Fibroblast of skin of back (primary cell): ENCODE measurements around the gene NOP9. TPM values are rescaled to one million over a fixed set of nuclear protein-coding genes. Genes with fewer than 3 reads are reported as not detected.

Experiments
- DNase-seq: peaks from one replicate; pipeline ENCODE4 v3.0.0-alpha.2; 2013
- polyA plus RNA-seq, 2 experiments: library from polyadenylated mRNA; unstranded; fragments of 120-200 nt; gene quantifications; one replicate each; pipeline ENCODE4 v1.2.1, GENCODE V29; 2013; ENCODE audit not compliant: insufficient read length in 2 of 2

The NOP9 gene, protein sequence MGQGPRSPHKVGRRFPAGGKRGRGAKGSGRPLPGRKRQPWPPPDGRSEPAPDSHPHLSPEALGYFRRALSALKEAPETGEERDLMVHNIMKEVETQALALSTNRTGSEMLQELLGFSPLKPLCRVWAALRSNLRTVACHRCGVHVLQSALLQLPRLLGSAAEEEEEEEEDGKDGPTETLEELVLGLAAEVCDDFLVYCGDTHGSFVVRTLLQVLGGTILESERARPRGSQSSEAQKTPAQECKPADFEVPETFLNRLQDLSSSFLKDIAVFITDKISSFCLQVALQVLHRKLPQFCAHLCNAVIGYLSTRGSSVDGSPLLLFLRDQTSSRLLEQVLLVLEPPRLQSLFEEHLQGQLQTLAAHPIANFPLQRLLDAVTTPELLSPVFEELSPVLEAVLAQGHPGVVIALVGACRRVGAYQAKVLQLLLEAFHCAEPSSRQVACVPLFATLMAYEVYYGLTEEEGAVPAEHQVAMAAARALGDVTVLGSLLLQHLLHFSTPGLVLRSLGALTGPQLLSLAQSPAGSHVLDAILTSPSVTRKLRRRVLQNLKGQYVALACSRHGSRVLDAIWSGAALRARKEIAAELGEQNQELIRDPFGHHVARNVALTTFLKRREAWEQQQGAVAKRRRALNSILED
- 20.7 TPM for polyA plus RNA-seq (2013, experiment 1 of 2; ENCODE audit: insufficient read length)
- 14.4 TPM for polyA plus RNA-seq (2013, experiment 2 of 2; ENCODE audit: insufficient read length)

DNA sequence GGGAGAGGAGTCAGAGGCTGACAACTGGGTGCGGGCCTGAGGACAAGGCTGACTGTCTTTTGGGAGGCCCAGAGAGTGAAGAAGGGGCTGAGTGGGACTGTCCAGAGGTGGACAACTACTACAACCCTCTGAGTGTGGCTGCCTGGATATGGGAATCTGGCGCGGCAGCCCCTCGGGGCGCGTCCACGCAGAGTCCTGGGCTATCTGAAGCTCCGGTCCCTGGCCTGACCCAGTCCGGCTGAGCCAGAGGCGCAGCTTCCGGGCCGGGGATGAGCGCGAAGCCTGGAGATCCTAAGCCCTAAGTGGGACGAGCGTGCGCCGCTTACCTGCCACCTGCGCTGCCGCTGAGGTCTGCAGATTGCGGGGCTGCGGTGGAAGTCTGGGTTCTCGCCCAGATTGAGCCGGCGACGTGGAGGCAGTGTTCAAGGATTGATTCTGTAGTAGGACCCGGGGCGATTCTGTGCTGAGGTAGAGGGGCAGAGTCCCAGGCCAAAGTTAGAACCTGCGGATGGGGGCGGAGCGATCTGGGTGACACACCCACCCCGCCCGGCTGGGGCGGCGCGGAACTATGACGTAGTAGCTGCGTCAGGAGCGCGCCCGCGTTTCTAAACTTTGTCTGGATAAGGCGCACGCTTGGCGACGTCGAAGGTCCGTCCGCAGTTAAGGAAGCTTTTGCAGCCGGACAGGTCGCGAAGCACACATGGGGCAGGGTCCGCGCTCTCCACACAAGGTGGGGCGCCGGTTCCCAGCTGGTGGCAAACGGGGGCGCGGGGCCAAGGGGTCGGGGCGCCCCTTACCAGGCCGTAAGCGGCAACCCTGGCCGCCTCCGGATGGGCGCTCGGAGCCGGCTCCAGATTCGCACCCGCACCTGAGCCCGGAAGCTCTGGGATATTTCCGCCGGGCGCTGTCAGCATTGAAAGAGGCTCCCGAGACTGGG is at the start of gene NOP9, which contains the start of gene DHRS1:
TSS of gene NOP9 (plus strand) at position 596 of the 937 bp plus-strand sequence. CDS start at position 701, 105 bp downstream.
TSS of gene DHRS1 (minus strand) at position 526 of the 937 bp plus-strand sequence. CDS start 674 bp downstream, outside the sequence.
- DNase-seq = peak; percentile 85

DNA sequence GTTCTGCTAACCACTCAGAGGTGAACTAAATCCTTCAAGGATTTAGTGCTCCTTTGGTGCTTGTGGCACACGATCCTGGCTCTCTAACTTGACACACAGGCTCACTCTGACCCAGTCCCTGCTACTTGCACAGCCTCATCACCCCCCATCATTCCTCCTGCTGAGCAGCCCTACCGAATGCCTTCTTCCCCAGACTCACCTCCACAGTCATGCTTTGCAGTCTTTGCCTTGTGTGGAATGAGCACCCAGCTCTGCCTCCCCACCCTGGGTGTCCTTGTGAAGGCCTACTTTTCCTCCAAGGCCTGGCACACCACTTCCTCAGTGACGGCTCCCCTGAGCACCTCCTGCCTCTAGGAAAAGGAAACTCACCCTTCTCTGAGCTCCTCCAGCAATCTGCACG is 49.3 kb upstream of the NOP9 start:
- no peak for DNase-seq

DNA sequence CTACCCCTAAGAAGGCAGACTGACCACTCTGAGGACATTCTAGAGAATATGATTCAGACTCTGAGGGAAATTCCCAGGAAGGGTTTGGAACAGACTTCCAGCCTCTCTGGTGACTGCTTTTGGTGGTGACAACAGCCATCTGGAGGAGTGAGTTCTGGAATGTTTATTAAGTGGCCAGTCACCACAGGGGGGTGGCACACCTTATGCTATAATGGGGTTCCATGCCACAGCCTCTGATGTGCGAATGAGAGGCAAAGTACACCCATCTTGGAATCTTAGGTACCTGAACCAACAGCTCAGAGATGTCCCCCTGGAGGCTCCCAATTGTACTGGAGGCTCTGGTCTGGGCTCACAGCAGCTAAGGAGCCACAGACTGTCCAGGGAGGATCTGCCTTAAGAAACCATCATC is 47.8 kb upstream of the NOP9 start:
- peak; percentile 63 for DNase-seq

DNA sequence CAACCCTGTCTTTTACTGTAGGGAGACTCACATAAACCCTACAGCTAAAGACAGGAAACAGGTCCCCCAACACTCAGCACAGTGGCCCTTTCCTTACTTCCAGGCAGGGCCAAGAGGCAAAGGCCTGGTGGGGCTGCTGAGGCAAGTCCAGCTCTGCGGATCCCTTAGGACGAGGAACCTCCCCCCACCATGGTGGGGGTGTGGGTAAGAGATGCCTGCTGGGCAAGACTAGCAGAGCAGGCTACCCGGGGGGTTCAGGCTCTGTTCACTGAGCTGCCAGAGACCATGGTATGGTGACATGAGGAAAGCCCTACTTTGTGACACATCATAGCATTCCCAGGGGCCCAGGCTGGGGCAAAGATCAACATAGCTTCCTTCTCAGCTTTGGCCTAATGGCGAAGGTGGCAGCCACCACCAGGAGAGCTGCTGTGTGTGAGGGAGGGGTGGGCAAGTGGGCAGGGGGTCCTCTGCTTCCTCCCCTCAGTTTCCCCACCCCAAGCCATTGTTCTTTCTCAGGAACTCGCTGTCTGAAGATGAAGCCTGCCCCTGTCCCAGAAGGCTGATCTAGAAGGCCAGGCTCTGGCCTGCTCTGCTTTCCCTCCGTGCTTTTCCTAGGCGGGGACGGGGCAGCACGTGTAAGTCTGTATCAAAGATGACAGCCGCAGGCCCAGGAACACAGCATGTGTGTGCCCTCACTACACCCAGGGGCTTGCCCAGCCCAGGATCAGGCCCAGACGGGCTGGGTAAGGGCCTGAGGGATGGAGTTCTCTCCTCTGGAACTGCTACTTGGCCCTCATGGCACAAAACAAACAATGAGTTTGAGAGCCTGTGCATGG is 47.1 kb upstream of the NOP9 start:
- peak; percentile 25 for DNase-seq

DNA sequence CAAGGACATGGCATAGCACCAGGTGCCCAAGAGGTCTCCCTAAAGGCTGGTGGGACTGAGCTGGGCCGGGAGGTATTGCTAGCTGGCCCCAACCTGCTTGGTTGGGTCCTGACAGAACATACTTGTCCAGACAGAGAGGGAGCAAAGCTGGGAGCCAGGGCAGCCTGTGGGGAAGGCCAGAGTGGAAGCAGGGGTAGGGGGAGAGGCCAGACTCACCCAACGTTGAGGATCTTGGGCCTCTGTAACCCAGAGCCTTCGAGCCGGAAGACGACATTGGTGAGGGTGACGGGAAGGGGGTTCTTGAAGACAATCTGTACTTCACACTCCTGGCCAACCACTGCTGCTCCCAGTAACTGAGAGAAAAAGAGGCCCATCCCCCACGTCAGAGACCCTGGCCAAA is 45.7 kb upstream of the NOP9 start:
- no peak for DNase-seq

DNA sequence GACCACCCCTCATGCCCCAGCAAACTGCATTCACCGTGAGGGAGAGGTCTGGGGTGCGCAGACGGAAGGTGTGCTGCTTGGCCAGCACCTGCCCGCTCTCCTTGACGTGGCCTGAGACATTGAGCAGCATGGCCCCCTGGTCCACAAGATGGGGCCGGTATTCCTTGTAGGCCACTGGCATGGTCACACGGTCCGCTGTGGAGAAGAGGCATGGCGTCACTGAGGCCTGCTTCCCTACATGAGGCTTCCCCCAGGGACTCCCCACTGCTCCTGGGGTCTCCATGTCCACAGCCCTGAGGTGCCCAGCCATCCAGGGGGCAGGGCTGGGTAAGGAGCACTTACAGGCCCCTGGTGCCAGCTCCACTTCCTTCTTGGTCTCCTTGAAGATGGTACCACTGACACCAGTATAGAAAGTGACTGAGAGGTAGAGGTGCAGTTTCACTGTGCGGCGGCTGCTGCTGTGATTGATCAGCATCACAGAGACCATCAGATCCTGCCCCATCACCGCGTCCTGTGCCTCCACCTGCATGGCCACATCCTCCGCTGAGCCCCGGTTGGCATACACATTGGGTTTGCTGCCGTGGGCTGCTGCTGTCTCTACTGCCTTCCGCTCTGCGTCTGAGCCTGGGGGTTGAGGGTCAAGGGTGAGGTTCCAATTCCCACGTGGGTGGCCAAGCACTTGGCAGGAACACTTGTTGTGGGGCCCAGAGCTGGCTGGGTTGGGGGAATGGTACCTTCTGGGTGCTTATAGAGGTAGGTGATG is 44.8 kb upstream of the NOP9 start:
- DNase-seq = no peak

DNA sequence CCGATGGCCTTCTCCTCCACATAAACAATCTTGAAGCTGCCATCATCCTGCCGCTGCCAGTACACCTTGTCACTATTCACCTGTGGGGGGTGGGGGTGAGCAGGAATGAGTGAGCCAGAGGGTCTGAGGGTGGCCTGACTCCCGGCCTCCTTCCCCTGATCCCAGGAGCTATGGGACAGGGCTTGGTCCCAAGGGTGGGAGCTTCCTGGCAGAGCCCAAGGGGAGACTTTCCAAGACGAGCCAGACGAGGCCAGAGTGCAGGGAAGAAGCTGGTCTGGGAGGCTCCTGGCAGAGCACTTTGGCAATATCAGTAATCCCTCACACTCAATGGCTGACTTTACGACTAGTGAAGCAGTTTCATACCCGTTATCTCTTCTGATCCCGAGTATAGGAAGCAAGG is 44.2 kb upstream of the NOP9 start:
- no peak for DNase-seq

DNA sequence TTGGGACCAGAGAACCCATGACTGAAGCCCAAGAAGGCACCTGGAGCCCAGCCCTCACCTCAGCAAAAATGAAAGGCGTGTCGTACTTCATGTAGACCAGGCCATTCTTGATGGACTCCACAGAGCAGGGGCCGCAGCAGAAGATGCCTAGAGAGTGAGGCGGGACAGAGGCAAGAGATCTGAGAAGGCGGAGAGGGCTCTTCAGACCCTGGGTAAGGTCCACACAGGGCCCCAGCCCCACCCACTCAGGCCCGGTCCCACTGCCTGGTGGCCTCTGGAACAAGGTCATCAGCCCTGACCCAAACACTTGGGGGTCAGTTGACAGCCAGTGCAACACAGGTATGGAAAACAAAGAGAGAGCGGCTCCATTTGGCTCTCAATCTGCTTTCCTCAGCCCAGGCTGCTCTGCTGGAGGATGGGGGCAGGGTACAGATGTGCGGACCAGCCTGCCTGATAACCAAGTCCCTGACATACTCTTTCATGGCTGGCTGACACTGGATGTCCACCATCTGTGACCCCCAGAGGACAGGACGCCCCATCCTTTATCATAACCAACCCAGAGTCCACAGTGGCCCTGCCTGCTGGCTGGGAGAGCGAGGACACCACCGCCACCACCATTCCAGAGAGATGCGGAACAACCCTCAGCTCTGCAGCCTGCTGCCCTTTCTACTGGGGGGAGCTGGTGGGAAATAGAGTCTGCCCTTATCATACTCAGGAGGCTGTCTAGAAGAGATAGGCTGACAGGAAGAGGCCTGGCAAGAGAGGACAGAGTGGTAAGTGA is 43.5 kb upstream of the NOP9 start:
- DNase-seq = no peak

DNA sequence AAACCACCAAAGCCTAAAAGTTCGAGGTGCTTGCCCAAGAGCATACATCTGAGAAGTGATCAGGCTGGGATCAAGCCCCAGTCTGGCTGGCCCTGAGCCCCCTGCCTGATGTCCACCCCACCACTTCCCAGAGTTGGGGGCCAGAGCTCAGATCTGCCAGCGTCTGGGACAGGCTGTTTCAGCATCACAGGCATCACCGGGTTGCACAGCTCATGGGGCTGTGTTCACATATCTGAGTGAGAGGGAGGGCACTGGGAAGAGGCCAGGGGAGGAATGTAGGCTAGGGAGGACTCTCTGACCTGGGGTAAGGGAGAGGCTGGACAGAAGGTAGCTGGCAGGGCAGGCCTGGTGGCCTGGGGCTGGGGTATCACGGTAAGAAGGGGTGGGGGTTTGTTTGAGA is 42.7 kb upstream of the NOP9 start:
- DNase-seq = no peak

DNA sequence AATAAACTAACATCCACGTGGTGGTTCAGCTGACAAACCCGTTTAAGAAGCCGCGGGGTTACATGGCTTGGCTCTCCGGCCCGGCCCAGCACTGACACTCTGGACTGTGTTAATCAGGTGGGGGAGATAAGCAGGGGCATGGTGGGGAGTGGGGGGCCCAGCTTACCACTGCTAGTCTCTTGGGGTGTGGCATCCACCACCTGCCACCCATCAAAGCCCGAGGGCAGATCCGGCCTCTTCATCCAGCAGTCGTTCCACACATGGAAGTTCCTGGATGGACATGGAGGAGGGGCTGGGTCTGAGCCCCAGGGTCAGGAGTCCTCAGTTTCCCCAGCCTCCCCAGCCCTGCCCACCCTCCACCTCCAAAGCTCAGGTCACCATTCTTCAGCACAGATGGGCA is 41.5 kb upstream of the NOP9 start:
- no peak for DNase-seq

DNA sequence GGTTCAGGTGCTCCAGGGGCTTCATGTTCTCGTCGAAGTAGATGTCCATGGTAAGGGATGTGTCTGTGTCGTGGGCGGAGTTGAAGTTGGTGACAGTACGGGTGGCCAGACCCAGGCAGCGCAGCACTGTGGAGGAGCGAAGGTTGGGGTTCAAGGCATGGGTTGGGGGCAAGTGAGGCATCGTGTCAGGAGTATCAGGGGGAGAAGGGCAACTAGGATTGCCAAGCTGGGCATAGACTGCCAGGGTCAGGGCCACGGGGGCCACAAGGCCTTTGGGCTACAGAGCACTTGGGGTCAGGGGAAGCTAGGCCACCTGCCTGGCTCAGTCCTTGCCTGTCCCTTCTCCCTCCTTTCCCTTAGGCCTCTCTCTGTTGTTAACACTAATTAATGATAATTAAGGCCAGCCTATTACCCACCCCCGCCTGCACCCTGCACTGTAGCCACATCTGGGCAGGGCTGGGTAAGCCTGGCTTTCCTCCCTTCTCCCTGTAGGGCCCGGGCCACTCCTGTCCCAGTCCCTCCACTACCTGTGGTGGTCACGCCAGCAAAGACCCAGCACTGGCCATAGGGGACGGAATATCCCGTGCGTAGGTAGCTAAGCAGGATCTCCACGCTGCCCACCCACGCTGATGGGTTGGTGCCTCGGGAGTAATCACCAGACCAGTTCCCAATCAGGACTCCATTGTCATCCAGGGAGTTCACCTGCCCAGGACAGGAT is 40.9 kb upstream of the NOP9 start:
- DNase-seq = no peak

DNA sequence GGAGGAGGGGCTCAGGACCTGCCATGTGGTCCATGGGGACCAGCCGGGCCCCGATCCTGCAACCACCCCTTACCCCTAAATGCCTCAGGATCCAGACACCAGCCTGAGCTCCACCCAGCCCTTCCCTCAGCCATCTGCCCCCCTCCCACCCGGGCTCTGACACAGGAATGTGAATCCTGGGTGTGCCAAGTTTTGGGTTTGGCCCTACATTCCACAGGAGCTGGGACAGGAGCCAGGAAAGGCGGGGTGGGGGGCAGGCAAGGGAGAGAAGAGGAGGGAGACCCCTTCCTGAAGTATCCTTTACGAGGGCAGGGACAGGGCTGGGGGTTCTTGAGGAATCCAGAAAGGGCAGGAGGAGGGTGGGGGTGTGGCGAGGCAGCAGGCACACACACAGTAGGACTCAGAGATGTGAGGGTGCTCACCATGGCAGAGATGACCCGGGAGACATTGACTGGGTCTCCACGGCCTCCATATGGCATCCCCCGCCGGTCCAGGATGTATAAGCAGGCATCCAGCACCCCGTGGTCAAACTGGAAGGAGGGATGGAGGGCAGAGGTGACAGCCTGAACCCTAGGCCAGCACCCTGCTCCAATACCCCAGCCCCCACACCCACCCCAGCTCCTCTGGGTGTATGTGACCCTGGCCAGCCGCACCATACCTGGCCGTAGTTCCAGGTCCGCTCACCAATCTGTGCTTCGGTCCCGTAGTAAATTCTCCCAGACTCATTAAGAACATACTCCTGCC is 40.2 kb upstream of the NOP9 start:
- DNase-seq = peak; percentile 75

DNA sequence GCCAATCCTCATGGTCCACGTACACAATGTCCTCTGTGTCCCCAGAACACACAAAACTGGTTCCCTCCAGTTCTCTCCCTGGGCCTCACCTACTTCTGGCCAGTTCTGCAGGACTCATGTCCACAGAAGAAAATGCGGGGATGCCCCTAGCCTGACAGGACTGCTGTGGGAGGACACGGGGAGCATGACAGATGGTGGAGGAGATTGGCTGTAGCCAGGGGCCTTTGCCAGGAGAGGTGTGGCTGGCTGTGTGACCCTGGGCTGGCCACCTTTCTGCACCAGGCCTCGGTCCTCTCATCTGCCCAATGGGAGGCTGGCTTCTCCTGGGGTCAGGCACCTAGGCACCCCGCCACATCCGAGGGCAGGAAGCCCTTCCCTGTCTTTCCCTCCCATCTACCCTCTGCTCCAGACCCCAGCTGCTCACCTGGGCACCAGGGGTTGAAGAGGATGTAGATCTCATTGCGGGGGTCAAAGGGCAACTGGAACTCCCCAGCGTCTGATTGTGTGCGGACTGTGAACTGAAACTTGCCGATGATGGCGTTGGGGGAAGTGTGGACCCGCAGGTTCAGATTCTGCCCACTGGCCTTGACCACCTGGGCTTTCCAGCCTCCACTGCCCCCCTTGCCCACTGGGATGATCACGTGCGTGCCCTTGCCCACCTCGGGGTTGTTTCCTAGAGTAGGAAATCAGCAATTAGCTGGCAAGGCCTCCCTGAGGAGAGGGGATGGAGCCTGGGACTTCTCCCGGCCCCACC is 39.4 kb upstream of the NOP9 start:
- no peak for DNase-seq

DNA sequence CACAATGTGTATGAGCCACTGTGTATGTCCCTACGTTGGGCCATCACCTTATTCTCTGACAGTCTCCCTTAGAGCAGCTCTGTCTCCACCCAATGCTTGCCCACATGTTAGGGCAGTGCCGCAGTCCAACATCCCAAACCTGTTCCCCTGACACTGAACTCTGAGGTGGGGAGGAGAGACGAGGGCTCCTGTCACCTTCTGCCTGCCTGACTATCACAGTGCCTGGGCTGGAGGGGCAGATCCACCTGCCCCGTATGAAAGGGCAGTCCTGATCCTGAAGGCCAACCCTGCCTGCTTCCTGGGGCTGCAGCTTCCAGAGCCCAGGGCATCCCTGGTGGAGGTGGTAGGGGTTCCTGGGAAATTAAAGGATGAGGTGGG is 38.9 kb upstream of the NOP9 start:
- no peak for DNase-seq

DNA sequence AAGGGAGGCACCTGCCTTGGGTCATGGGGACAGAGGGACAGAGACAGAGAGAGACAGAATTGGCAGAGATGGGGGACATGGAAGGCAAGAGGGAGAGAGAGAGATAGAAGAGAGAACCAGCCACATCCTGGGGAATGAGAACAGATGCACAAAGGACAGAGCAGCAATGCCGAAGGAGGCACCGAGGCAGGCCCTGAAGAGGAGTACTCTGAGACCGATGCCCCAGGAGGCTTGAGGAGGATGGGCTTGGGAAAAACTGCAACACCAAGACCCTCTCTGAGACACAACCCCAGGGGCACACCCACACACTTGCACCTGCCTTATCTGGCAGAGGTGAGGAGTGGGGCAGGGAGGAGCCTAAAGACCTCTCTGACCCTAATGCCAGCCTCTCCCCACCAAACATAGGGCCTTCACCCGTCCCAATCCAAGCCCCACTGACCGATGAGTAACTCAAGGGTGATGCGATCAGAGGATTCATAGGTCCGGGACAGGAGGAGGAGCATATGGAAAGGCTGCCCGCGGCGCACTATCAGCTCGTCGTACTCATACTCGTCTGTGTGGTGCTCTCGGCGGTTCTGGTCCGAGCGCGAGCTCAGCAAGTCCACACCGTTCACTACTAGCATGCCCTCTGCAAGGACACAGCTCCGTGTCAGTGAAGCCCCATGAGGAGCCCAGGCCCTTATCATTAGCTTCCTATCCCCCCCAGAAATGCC is 38.2 kb upstream of the NOP9 start:
- no peak for DNase-seq

DNA sequence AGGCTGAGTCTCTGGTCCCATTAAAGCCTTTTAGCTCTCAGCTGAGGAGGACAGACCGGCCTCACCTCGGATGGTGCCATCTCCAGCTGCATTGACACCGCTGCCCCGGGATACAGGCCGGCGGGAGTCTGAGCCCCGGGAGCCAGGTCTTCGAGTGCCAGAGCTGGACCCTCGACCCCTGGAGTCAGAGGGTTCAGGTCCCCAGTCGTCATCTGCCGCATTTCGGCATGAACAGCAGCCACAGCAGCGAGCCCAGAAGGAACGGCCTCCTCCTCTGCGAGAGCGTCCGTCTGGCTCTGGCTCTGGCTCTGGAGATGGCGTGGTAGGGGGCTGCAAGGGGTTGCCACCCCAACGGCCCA is 37.7 kb upstream of the NOP9 start:
- no peak for DNase-seq
